NCI-H2029 treated with DMSO at 0.1 percent for 48 hours (cell line): Measurements from ENCODE around the gene NBR1.
"Not testable (repeated sequence)": the region's sequence is repeated elsewhere in the genome, so short reads cannot be mapped to it uniquely, and the experiment has no call there.

ENCODE experiments used
- DNase-seq: peaks from one replicate; lab custom pipeline; 2025; lab: John Stamatoyannopoulos, UW

The NBR1 gene

DNA sequence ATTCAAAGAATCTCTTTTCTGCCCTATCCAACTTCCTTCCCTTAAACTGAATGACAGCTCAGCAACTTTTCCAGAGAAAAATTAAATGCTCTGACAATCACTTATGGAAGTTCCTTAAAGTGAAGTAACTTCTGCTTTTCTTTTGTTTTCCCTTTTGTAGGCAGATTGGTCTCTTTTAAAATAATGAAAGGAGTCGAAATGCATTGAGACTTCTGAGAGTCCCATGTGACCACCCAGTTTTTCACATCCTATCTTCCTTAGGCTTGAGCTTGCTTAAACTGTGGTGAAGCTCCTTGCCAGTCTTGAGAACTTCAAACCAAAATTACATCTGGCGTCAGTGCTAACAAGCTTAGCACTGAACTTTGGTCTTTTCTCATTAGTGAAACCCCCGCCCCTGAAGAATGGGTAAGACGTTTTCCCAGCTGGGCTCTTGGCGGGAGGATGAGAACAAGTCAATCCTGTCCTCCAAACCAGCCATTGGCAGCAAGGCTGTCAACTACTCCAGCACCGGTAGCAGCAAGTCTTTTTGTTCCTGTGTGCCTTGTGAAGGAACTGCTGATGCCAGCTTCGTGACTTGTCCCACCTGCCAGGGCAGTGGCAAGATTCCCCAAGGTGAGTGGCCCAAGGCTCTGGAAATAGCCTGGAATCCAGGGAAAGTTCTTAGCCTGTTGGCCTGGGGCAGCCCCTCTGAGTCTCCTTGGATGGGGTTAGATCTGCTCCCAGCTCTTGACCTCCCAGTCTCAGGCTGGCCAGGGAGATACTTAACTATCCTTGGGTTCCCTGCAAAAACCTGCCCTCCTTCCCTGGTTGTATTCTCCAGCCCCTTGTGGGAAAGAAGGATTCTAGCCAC is 41.9 kb downstream of the NBR1 start:
- DNase-seq = no peak

GRCh38 chr17:43213545-43213944 is 42.5 kb downstream of the NBR1 start:
- DNase-seq = no peak

GRCh38 chr17:43215341-43215740 is 44.3 kb downstream of the NBR1 start:
- no peak for DNase-seq

DNA sequence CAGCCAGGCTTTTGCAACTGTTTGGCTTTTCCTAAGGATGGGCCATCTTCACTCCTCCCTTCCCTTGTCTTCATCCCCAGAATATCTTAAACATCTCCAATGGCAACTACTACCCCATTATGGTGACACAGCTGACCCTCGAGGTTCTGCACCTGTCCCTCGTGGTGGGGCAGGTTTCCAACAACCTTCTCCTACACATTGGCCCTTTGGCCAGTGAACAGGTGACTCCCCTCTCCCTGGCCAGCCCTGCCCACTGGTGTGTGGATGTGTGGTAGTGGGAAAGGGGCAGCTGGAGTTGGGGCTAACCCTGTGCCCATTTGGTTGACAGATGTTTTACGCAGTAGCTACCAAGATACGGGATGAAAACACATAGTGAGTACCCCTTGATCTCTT is 45.4 kb downstream of the NBR1 start:
- DNase-seq = no peak

- DNase-seq = no peak
Observed at GRCh38 chr17:43216762-43217613, 46.0 kb downstream of the NBR1 start.

DNA sequence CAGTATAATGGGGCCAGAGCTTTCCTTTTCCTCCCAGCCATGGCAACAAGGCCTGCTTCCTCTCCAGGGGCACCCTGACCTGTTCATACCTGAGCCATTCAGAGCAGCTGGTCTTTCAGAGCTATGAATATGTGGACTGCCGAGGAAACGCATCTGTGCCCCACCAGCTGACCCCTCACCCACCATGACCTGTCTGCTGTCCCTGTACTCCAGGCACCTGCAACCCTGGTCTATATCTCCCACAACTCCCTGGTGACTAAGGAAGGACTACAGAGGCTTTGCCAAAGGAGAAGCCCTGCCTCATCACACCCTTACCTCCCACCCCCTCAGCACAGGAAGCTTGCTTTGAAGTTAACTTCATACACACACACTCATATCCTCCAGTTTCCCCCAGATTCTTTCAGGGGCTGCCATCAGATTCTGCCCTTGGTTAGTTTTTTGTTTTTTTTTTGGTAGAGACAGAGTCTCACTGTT is 46.6 kb downstream of the NBR1 start:
- DNase-seq = no peak

GRCh38 chr17:43219001-43219400 is 48.0 kb downstream of the NBR1 start:
- DNase-seq = no peak

DNA sequence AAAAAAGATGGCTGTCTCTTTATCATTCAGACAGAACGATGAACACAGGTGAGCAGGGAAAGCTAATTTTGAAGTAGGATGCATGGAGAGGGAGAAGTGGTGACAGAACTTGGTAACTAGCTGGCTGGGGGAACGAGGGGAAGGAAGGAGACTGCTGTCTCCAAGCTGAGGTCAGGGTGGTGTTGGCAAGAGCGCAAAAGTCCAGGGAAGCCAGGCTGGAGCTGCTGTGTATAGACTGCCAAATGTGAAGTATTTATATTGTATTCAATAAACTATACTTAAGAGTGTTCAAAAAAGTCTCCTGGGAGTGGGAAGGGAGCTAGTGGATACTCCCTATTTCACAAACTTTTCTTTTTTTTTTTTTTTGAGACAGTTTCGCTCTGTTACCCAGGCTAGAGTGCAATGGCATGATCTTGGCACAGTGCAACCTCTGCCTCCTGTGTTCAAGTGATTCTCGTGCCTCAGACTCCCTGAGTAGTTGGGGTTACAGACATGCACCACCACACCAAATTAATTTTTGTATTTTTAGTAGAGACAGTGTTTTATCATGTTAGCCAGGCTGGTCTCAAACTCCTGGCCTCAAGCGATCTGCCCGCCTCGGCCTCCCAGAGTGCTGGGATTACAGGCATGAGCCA is 48.8 kb downstream of the NBR1 start:
- no peak for DNase-seq

- DNase-seq = no peak
Observed at GRCh38 chr17:43220511-43221125, 49.6 kb downstream of the NBR1 start.

GRCh38 chr17:43224146-43224705 is 53.2 kb downstream of the NBR1 start:
- no peak for DNase-seq

DNA sequence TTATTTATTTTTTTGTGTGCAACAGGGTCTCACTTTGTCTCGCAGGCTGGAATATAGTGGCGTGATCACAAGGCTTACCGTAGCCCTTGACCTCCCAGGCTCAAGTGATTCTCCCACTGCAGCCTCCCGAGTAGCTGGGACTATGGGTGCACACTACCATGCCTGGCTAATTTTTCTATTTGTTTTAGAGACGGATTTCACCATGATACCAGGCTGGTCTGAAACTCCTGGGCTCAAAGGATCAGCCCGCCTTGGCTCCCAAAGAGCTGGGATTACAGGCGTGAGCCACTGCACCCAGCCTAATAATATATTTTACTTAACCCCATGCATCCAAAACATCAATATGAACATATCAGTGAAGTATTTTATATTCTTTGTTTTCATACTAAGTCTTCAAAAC is 55.4 kb downstream of the NBR1 start:
- no peak for DNase-seq

DNA sequence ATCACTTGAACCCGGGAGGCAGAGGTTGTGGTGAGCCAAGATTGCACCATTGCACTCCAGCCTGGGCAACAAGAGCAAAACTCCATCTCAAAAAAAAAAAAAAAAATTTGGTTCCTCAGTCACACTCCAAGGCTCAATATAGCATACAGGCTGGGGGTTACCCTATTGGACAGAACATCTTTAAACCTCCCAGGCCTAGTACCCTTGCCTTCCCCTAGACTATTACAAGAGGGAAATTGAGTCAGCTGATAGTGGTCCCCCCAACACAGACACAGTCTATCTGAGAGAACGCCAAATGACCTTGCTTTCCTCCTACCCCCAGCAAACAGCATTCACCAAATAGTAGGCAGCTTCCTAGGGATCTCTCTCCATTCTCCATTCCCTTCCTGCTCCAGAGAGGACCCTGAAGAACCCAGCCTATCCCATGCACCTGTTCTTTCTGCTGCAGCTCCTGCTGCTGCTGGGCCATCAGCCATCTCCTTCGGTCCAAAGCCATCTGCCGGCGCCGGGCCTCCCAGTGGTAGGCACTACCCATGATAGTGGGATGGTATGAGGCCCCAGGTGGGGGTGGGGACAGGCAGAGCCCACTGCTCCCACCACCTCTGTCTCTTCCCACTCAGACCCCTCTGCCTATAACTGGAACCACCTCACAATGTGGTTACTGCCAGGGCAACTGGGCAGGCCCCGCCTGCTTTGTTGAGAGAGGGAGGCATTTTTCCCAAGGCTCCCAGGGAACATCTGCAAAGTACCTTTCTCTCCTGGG is 57.2 kb downstream of the NBR1 start, which contains the start of gene CCDC200:
Gene CCDC200, minus strand, starts transcription at position 604 of the 763 bp plus-strand sequence. Its CDS starts 69 bp downstream, at position 535.
- DNase-seq = not testable (repeated sequence)

DNA sequence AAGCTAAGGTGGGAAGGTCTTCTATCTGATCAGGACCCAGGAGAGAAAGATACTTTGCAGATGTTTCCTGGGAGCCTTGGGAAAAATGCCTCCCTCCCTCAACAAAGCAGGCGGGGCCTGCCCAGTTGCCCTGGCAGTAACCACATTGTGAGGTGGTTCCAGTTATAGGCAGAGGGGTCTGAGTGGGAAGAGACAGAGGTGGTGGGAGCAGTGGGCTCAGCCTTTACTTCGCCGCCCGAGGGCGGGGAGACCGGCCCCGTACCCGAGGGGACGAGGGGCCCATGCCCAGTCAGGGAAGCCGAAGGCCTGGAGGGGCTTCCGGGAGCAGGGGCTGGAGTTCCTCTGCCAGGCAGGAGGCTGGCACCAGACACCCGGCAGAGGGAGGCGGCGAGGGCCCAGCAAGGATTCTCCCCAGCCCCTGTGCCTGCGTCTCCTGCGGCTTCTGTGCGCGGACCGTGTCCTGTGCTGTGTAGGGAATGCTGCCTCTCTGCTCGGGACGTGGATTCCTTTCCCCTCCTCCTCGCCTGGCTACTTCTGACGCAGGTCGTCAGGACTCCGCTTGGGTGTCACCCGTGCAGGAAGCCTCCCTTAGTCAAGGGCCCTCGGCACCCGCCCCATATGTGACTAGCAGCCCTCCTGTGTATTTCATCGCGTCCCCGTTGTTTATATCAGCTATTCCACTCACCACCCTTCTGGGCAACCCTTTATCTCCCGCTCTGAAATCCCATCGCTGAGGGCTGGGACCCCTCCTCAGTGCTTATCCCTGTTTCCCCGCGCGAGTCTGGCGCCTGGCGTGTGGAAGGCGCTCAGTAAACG is 60.4 kb downstream of the NBR1 start:
- not testable (repeated sequence) for DNase-seq

DNA sequence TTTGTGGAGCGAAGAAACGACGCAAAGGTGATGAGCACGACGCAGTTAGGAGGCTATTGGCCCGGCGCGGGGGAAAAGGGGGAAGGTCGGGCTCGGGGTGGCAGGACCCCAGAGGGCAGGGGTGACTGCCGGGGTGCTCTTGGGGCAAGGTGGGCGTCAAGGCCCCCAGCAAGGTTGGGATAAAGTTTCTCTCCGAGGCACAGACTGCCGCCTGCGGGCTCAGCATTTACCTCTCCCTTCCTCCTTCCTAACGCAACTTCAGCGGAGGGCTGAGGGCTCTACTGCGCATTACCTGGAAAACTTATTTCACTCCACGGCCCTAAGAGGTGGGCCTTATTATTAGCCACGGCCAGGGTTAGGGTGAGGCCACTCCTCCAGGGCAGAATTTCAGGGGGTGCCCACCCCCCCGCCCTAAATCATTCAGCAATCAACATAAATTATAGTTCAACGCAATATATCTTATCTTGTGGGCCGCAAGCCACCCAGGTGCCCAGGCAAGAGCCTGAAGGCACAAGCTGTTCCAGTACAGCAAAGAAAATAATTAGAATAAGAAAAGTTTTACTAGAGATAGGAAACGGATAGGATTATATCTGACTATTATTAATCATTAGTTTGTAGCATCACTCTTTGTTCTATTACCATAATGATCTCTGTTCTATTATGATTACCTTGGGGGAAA is 61.1 kb downstream of the NBR1 start:
- not testable (repeated sequence) for DNase-seq

GRCh38 chr17:43233263-43233662 is 62.2 kb downstream of the NBR1 start:
- DNase-seq = not testable (repeated sequence)

GRCh38 chr17:43233877-43234276 is 62.9 kb downstream of the NBR1 start, which contains the start of gene RNU2-1:
Gene RNU2-1 (minus strand): TSS chr17:43233977.
- not testable (repeated sequence) for DNase-seq

DNA sequence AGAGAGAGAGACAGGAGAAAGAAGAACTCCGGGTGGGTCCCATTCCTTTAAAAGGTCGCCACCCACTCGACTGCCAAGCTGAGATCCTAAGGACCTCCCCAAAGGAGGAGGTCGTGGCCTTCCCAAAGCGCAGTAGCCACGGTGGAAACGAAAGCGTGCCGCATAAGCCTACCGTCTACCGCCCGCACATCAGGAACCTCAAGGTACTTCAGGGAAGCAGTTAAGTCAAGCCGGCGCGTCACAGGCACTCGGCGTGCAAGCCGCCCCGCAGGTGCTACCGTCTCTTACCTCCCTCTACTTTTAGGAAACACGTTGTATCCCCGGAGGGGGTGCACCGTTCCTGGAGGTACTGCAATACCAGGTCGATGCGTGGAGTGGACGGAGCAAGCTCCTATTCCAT is 68.6 kb downstream of the NBR1 start:
- DNase-seq = not testable (repeated sequence)

- not testable (repeated sequence) for DNase-seq
Observed at GRCh38 chr17:43240596-43241352, 69.8 kb downstream of the NBR1 start.
